Measurements from ENCODE around the gene PPP2R5A.

DNA sequence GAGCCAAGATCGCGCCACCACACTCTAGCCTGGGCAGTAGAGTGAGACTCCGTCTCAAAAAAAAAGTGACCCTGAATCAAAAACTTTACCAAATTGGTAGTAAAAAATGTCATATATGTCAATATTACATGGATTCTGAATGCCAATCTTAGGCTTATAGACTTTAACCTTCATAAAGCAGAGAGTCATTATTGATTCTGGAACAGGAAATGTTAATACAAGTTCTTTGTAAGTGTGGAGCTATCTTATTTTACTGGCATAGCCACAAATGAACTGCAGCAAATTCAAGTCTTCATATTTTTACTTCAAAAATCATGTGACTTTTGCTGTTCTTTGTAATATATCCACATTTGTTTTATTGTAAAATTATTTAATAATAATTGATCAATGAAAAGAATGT, 41.3 kb downstream of the PPP2R5A start:
- TF ChIP-seq, protein P1, sequence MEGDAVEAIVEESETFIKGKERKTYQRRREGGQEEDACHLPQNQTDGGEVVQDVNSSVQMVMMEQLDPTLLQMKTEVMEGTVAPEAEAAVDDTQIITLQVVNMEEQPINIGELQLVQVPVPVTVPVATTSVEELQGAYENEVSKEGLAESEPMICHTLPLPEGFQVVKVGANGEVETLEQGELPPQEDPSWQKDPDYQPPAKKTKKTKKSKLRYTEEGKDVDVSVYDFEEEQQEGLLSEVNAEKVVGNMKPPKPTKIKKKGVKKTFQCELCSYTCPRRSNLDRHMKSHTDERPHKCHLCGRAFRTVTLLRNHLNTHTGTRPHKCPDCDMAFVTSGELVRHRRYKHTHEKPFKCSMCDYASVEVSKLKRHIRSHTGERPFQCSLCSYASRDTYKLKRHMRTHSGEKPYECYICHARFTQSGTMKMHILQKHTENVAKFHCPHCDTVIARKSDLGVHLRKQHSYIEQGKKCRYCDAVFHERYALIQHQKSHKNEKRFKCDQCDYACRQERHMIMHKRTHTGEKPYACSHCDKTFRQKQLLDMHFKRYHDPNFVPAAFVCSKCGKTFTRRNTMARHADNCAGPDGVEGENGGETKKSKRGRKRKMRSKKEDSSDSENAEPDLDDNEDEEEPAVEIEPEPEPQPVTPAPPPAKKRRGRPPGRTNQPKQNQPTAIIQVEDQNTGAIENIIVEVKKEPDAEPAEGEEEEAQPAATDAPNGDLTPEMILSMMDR (IDR thresholded peaks at IDR 0.05): no peak
- no peak for TF ChIP-seq POLR2AphosphoS5 (IDR thresholded peaks at IDR 0.05)
- no peak for TF ChIP-seq EP300 (IDR thresholded peaks at IDR 0.05)
- no peak for TF ChIP-seq POLR2A (IDR thresholded peaks at IDR 0.05)
